ENCODE results near the gene STAC. TPM values are rescaled to one million over a fixed set of nuclear protein-coding genes. Genes with fewer than 3 reads are reported as not detected.

The STAC gene
- total and polyA plus RNA-seq, 12 donors, result 0.13 to 1.5 (median 0.42) TPM

- WGBS, 2 donors, result 49 to 54% methylated on average over 5 of the region's 5 CpGs
Measured at GRCh38 chr3:36546226-36546625, 165.9 kb downstream of the STAC start.

GRCh38 chr3:36548712-36549111 lies 168.4 kb downstream of the STAC start:
- intact Hi-C loops (cut with DNase I), result loop anchor here in 1 of 10 donors (10.0 kb wide), 1 partner anchor 584 kb away; no protein-coding TSS in a partner anchor
- H3K27ac ChIP-seq, result no peak overlapping the region
- no peaks in the 10 kb centered on the region for H3K27me3 ChIP-seq
- DNase-seq (no peak), ATAC-seq (no peak)
- peaks cover 0 to 15% (median 0%) of the 10 kb centered on the region in 11 donors for H3K9me3 ChIP-seq
- no peaks in the 10 kb centered on the region for H3K4me1 ChIP-seq
- H3K4me3 ChIP-seq, result no peak overlapping the region
- no peaks in the 10 kb centered on the region for H3K36me3 ChIP-seq
- TF ChIP-seq CTCF (IDR thresholded peaks at IDR 0.05), result no peak
- WGBS, 2 donors, result 84 to 94% methylated on average over 2 of the region's 2 CpGs

More at GRCh38 chr3:36546226-36546625, 165.9 kb downstream of the STAC start:
- Histone ChIP-seq H3K4me1 (peaks cover 0 to 4% (median 0%) of the 10 kb centered on the region in 9 donors), H3K27me3 (no peaks in the 10 kb centered on the region), H3K9me3 (peaks cover 0 to 15% (median 0%) of the 10 kb centered on the region in 11 donors), H3K36me3 (no peaks in the 10 kb centered on the region), H3K4me3 (no peak overlapping the region), H3K27ac (no peak overlapping the region)
- DNase-seq, result no peak
- intact Hi-C loops (cut with DNase I), result loop anchor here in 1 of 10 donors (10.0 kb wide), 1 partner anchor 581 kb away; no protein-coding TSS in a partner anchor
- no peak for ATAC-seq
- TF ChIP-seq CTCF (IDR thresholded peaks at IDR 0.05), result no peak

- WGBS, 2 donors, result 74 to 77% methylated on average over 2 of the region's 2 CpGs
- TF ChIP-seq CTCF (IDR thresholded peaks at IDR 0.05), result no peak
- DNase-seq (no peak), ATAC-seq (no peak)
- no peak overlapping the region for H3K27ac ChIP-seq
- H3K27me3 ChIP-seq, result peaks cover 0 to 7% (median 0%) of the 10 kb centered on the region in 7 donors
- H3K4me3 ChIP-seq, result no peak overlapping the region
- no peaks in the 10 kb centered on the region for H3K9me3 ChIP-seq
- intact Hi-C loops (cut with DNase I), result no loop called here
- no peaks in the 10 kb centered on the region for H3K4me1 ChIP-seq
- no peaks in the 10 kb centered on the region for H3K36me3 ChIP-seq
Measured at GRCh38 chr3:36557021-36557707, 176.9 kb downstream of the STAC start.

GRCh38 chr3:36557708-36558421 lies 177.6 kb downstream of the STAC start:
- Histone ChIP-seq H3K9me3 (no peaks in the 10 kb centered on the region), H3K27me3 (peaks cover 0 to 7% (median 0%) of the 10 kb centered on the region in 7 donors), H3K4me3 (no peak overlapping the region), H3K4me1 (no peaks in the 10 kb centered on the region), H3K27ac (no peak overlapping the region), H3K36me3 (no peaks in the 10 kb centered on the region)
- TF ChIP-seq CTCF (IDR thresholded peaks at IDR 0.05), result no peak
- WGBS, 2 donors, result 86 to 93% methylated on average over 5 of the region's 5 CpGs
- intact Hi-C loops (cut with DNase I), result no loop called here
- no peak for DNase-seq
- ATAC-seq, result no peak
